SU-DHL-6 (cell line): Measurements from ENCODE around the gene CRYBA1.
"Not testable (repeated sequence)": the region's sequence is repeated elsewhere in the genome, so short reads cannot be mapped to it uniquely, and the experiment has no call there.

Source experiments
- H2AFZ ChIP-seq: fragments of 200-600 bp; sonication (generic); 2 replicates; pipeline ENCODE4 v1.6.1; 2014; ENCODE audit warnings: low read depth, mild to moderate bottlenecking, moderate library complexity, mixed read lengths, antibody characterized with exemption, low read length; ENCODE audit not compliant: severe bottlenecking
- H3F3A ChIP-seq: fragments of 200-600 bp; shearing (Covaris generic); 2 replicates; pipeline ENCODE4 v1.6.0; 2016; ENCODE audit warnings: antibody characterized with exemption, mild to moderate bottlenecking; ENCODE audit not compliant: insufficient read depth
- H3K27ac ChIP-seq: fragments of 200-600 bp; sonication (generic); 2 replicates; pipeline ENCODE4 v1.5.1; 2016; ENCODE audit warnings: low read depth, mild to moderate bottlenecking, low read length, moderate library complexity, mixed read lengths
- H3K27me3 ChIP-seq: fragments of 200-600 bp; sonication (generic), shearing (Covaris generic); 2 replicates; pipeline ENCODE4 v1.6.0; 2014; ENCODE audit warnings: mild to moderate bottlenecking, low read length
- H3K36me3 ChIP-seq: fragments of 200-600 bp; sonication (generic); 2 replicates; pipeline ENCODE4 v1.6.1; 2014; ENCODE audit warnings: mild to moderate bottlenecking, low read length, mixed read lengths
- H3K4me2 ChIP-seq: fragments of 300-600, 200-600 bp; shearing (Covaris generic), sonication (generic); 2 replicates; pipeline ENCODE4 v1.6.0; 2014; ENCODE audit warnings: low read length, low read depth, mild to moderate bottlenecking; ENCODE audit not compliant: poor library complexity, severe bottlenecking
- H3K4me3 ChIP-seq: fragments of 200-600 bp; sonication (generic); 2 replicates; pipeline ENCODE4 v1.5.1; 2014; ENCODE audit warnings: antibody characterized with exemption, low read length, mild to moderate bottlenecking, mixed read lengths; ENCODE audit not compliant: insufficient read depth, poor library complexity, severe bottlenecking
- H3K79me2 ChIP-seq: fragments of 200-600 bp; sonication (generic); 2 replicates; pipeline ENCODE4 v1.6.1; 2014; ENCODE audit warnings: mild to moderate bottlenecking, low read length, moderate library complexity; ENCODE audit not compliant: insufficient read depth
- H3K9ac ChIP-seq: fragments of 200-600 bp; sonication (generic); 2 replicates; pipeline ENCODE4 v1.7.0; 2014; ENCODE audit warnings: mild to moderate bottlenecking, low read length
- H3K9me2 ChIP-seq: fragments of 200-600 bp; sonication (generic); replicated peaks from 2 replicates; pipeline ENCODE4 v1.6.1; 2014; ENCODE audit warnings: low read length; ENCODE audit not compliant: insufficient read depth
- H3K9me3 ChIP-seq: fragments of 200-600 bp; sonication (generic); 2 replicates; pipeline ENCODE4 v1.6.1; 2014; ENCODE audit warnings: low read length, mixed read lengths; ENCODE audit not compliant: insufficient read depth
- H4K20me1 ChIP-seq: fragments of 200-600 bp; sonication (generic); 2 replicates; pipeline ENCODE4 v1.6.1; 2014; ENCODE audit warnings: low read depth, mild to moderate bottlenecking, antibody characterized with exemption, low read length, moderate library complexity, mixed read lengths
- CTCF ChIP-seq: fragments of 200-600 bp; sonication (generic); IDR thresholded peaks from one replicate; pipeline ENCODE4 v1.5.1; 2017; ENCODE audit warnings: antibody characterized with exemption, mild to moderate bottlenecking, low read length, moderate library complexity; ENCODE audit not compliant: insufficient read depth, poor library complexity, severe bottlenecking
- EZH2phosphoT487 ChIP-seq: fragments of 200-600 bp; sonication (generic), shearing (Covaris generic); conservative IDR thresholded peaks from 2 replicates; pipeline ENCODE4 v1.6.1; 2018; ENCODE audit warnings: mild to moderate bottlenecking, antibody characterized with exemption, low read length, moderate library complexity, mixed read lengths

CRYBA1 gene

DNA sequence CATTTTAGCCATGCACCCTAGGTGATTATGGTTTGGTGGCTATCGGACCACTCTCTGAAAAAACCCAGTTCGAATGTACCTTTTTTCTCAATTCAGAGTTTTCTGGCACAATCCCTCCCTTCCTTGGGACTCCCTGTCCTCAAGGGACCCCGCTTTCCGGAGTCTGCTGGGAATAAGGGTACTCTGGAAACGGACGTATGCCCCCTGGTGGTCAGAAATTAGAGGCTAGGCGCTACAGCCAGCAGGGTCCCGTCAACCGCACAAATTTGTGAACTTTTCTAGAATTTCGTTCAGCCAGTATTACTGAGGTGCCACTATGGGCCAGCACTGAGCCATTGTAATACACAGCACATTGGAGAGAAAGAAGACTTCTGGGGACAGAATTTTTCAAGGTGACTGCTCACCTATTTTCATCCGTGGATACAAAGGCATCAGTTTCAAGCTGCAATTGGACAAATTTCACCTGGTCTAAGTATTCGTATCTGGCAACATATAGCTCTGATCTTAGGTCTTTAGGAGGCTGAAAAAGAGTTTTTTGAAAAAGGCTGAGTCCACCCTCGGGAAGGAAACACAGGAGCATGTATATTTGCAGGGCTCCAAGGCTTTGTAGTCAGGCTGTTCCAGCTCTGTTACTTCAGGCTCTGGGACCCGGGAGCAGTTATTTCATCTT is 27.1 kb upstream of the CRYBA1 start:
- no peaks in the 10 kb centered on the region for H4K20me1 ChIP-seq
- no peaks in the 10 kb centered on the region for H3K36me3 ChIP-seq
- TF ChIP-seq CTCF (peak; percentile 96), EZH2phosphoT487 (no peak)
- H3K4me2 ChIP-seq: peak overlapping the region; percentile 3
- H3K79me2 ChIP-seq: no peaks in the 10 kb centered on the region
- H2AFZ ChIP-seq: no peak overlapping the region
- no peak overlapping the region for H3K9ac ChIP-seq
- no peak overlapping the region for H3K27ac ChIP-seq
- no peaks in the 10 kb centered on the region for H3K27me3 ChIP-seq
- no peaks in the 10 kb centered on the region for H3K9me2 ChIP-seq
- no peaks in the 10 kb centered on the region for H3K9me3 ChIP-seq
- H3F3A ChIP-seq: no peaks in the 10 kb centered on the region
- H3K4me3 ChIP-seq: no peak overlapping the region

DNA sequence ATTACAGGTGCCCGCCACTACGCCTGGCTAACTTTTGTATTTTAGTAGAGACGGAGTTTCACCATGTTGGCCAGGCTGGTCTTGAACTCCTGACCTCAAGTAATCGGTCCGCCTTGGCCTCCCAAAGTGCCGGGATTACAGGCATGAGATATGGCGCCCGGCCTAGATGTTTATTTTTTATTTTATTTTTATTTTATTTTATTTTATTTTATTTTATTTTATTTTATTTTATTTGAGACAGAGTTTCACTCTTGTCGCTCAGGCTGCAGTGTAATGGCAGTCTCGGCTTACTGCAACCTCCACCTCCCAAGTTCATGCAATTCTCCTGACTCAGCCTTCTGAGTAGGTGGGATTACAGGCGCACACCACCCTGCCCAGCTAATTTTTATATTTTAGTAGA is 25.3 kb upstream of the CRYBA1 start:
- not testable (repeated sequence) for H3K9ac ChIP-seq, H3F3A ChIP-seq, H3K27ac ChIP-seq, H3K4me2 ChIP-seq, H2AFZ ChIP-seq, H3K36me3 ChIP-seq, H3K9me2 ChIP-seq, H3K4me3 ChIP-seq, H3K27me3 ChIP-seq, H4K20me1 ChIP-seq, H3K9me3 ChIP-seq, H3K79me2 ChIP-seq

- H3K9me3 ChIP-seq: no peaks in the 10 kb centered on the region
- no peaks in the 10 kb centered on the region for H3K79me2 ChIP-seq
- no peak for TF ChIP-seq EZH2phosphoT487
- no peak for TF ChIP-seq CTCF
- no peak overlapping the region for H3K9ac ChIP-seq
- no peak overlapping the region for H3K4me2 ChIP-seq
- no peak overlapping the region for H3K4me3 ChIP-seq
- no peaks in the 10 kb centered on the region for H3F3A ChIP-seq
- H3K9me2 ChIP-seq: no peaks in the 10 kb centered on the region
- H2AFZ ChIP-seq: no peak overlapping the region
- no peak overlapping the region for H3K27ac ChIP-seq
- no peaks in the 10 kb centered on the region for H4K20me1 ChIP-seq
- no peaks in the 10 kb centered on the region for H3K36me3 ChIP-seq
- H3K27me3 ChIP-seq: no peaks in the 10 kb centered on the region
These were observed 21.3 kb upstream of the CRYBA1 start for GRCh38 chr17:29225396-29225795.

DNA sequence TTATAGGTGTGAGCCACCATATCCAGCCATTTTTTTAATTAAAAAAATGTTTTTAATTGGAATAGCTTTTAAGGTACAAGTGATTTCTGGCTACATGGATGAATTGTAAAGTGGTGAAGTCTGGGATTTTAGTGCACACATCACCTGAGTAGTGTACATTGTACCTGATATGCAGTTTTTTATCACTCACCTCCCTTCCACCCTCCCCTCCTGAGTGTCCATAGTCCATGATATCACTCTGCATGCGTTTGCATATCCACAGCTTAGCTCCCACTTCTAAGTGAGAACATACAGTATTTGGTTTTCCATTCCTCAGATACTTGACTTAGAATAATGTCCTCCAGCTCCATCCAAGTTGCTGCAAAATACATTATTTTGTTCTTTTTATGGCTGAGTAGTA is 13.4 kb upstream of the CRYBA1 start:
- H4K20me1 ChIP-seq: no peaks in the 10 kb centered on the region
- no peaks in the 10 kb centered on the region for H3K9me3 ChIP-seq
- H3K9ac ChIP-seq: no peak overlapping the region
- H3K36me3 ChIP-seq: no peaks in the 10 kb centered on the region
- H3K27me3 ChIP-seq: no peaks in the 10 kb centered on the region
- H3F3A ChIP-seq: no peaks in the 10 kb centered on the region
- no peak overlapping the region for H2AFZ ChIP-seq
- no peak overlapping the region for H3K27ac ChIP-seq
- H3K4me3 ChIP-seq: no peak overlapping the region
- no peak for TF ChIP-seq EZH2phosphoT487
- TF ChIP-seq CTCF: no peak
- H3K4me2 ChIP-seq: no peak overlapping the region
- no peaks in the 10 kb centered on the region for H3K9me2 ChIP-seq
- H3K79me2 ChIP-seq: no peaks in the 10 kb centered on the region

DNA sequence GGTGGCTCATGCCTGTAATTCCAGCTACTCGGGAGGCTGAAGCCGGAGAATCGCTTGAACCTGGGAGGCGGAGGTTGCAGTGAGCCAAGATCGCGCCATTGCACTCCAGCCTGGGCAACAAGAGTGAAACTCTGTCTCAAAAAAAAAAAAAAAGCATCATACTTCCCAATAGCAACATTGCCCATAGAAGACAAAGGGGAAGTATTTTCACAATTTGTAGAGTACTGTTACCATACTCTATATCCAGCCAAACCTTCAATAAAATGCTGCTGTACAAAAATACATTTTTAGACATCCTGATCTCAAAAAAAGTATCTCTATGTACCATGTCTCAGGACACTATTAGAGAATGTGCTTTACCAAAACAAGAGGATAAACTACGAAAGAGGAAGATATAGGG is 11.7 kb upstream of the CRYBA1 start:
- not testable (repeated sequence) for H3F3A ChIP-seq, H4K20me1 ChIP-seq, H3K36me3 ChIP-seq, H3K27me3 ChIP-seq, H2AFZ ChIP-seq, H3K4me2 ChIP-seq, H3K9ac ChIP-seq, H3K9me3 ChIP-seq, H3K4me3 ChIP-seq, H3K27ac ChIP-seq, H3K9me2 ChIP-seq, H3K79me2 ChIP-seq
